Esophagus muscularis mucosa (tissue), 4 donors: Measurements from ENCODE around the gene CEP350.

Experiments used
- CTCF ChIP-seq, 3 experiments: fragments of 200-600 bp in 2 of 3; fragments of 450-650 bp in 1 of 3; sonication (generic) in 2 of 3; IDR thresholded peaks; one replicate each; pipeline ENCODE4 v1.5.1; 2017 to 2019; ENCODE audit warnings: antibody characterized with exemption in 3 of 3, mild to moderate bottlenecking in 2 of 3, moderate library complexity in 1 of 3
- EP300 ChIP-seq: sonication (generic); formaldehyde crosslinking; IDR thresholded peaks from one replicate; pipeline ENCODE4 v1.6.1; 2017; ENCODE audit warnings: antibody characterized with exemption
- POLR2A ChIP-seq: fragments of 450-650 bp; IDR thresholded peaks from one replicate; pipeline ENCODE4 v1.6.1; 2017; ENCODE audit warnings: antibody characterized with exemption, moderate library complexity, mild to moderate bottlenecking, low read depth
- POLR2AphosphoS5 ChIP-seq, 2 donors: sonication (generic); formaldehyde crosslinking; IDR thresholded peaks; one replicate each; pipeline ENCODE4 v1.6.1; 2017; ENCODE audit warnings: antibody characterized with exemption in 2 of 2

DNA sequence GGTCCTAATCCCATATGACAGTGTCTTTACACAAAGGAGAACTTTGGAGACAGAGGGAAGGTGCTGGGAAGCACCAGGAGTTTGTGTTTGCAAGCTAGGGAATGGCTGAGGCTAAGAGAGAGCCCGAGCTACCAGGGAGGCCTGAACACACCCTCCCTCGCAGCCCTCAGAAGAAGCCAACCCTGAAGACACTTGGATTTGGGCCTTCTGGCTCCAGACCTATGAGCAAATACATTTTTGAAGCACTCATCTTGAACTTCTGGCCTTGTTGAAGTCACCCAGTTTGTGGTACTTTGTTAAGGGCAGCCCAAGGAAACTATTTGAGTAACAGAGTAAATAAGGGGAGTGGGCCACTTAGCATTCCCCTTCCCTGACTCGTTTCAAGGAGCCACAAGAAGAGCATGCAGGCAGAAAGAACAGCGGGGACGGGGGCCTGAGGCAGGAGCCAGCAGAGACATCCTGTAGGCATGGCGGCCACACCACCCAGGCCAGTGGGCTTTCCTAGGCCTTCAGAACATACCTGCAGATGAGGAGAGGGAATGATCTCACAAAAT, 186.8 kb downstream of the CEP350 start:
- no peak for TF ChIP-seq CTCF (IDR thresholded peaks at IDR 0.05)
- no peak for TF ChIP-seq POLR2AphosphoS5 (IDR thresholded peaks at IDR 0.05)
- TF ChIP-seq POLR2A, result no peak
- TF ChIP-seq EP300, result no peak
